ENCODE measurements around the gene MYO1H. TPM values are rescaled to one million over a fixed set of nuclear protein-coding genes. Genes with fewer than 3 reads are reported as not detected.
A peak's percentile ranks its signal among the peaks of the same experiment; 100 is the strongest.
"Not testable (repeated sequence)": the region's sequence is repeated elsewhere in the genome, so short reads cannot be mapped to it uniquely, and the experiment has no call there.

The MYO1H gene
- polyA plus RNA-seq, 1 experiment: not detected

DNA sequence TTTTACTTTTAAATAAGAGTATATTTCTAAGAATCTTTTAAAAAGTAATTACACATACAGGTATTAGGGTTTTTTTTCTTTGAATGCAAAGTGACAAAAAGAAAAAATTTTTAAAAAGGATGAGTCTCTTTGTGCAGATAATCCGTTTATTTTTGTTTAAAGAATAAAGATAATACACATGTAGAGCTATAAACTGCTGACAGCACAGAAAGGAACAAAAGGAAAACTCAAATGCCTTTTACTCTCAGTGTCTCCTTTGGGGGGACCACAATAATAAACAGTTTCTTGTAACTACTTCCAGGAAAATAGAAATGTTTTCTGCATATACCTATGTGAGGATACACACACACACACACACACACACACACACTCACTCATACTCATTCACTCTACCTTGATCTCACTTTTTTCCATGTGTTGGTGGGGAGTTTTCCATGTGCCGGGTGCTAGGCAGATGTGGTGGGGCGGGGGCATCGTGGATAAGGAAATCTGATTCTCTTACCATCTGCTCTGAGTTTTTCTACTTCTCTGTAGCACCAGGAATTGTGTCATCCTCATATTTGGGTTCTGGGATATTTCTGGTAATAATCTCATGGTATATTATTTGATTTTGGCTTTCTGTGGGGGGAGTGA lies 71.3 kb downstream of the MYO1H start:
- TF ChIP-seq, protein P1, sequence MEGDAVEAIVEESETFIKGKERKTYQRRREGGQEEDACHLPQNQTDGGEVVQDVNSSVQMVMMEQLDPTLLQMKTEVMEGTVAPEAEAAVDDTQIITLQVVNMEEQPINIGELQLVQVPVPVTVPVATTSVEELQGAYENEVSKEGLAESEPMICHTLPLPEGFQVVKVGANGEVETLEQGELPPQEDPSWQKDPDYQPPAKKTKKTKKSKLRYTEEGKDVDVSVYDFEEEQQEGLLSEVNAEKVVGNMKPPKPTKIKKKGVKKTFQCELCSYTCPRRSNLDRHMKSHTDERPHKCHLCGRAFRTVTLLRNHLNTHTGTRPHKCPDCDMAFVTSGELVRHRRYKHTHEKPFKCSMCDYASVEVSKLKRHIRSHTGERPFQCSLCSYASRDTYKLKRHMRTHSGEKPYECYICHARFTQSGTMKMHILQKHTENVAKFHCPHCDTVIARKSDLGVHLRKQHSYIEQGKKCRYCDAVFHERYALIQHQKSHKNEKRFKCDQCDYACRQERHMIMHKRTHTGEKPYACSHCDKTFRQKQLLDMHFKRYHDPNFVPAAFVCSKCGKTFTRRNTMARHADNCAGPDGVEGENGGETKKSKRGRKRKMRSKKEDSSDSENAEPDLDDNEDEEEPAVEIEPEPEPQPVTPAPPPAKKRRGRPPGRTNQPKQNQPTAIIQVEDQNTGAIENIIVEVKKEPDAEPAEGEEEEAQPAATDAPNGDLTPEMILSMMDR (IDR thresholded peaks at IDR 0.05; ENCODE audit: insufficient read depth, low read depth, low read length): no peak

GRCh38 chr12:109421355-109422087 lies 73.8 kb downstream of the MYO1H start:
- ChIA-PET CTCF (interaction anchor here (1.1 to 2.8 kb wide), 3 partner anchors 11 to 176 kb away, joined by 3 to 12 read pairs (median 5); no protein-coding TSS in a partner anchor), POLR2A (no interaction called here)
- Histone ChIP-seq H3K4me3 (ENCODE audit: low read depth, low read length) (no peak overlapping the region), H3K27me3 (ENCODE audit: control insufficient read depth, insufficient read depth, low read length) (0 out of 2 replicates have a peak, but pooled peaks cover 4% of the 10 kb centered on the region), H3K36me3 (ENCODE audit: control insufficient read depth, insufficient read depth, low read length) (no peaks in the 10 kb centered on the region)
- TF ChIP-seq, protein P1 (IDR thresholded peaks at IDR 0.05; ENCODE audit: insufficient read depth, low read depth, low read length): no peak
- no peak for DNase-seq (ENCODE audit: low read depth)

More for the DNA sequence above, 71.3 kb downstream of the MYO1H start:
- CTCF ChIA-PET: interaction anchor here (1.6 to 1.8 kb wide), 2 partner anchors 9 to 25 kb away, joined by 4 to 8 read pairs; no protein-coding TSS in a partner anchor
- Histone ChIP-seq H3K27me3 (ENCODE audit: control insufficient read depth, insufficient read depth, low read length) (no peaks in the 10 kb centered on the region), H3K36me3 (ENCODE audit: control insufficient read depth, insufficient read depth, low read length) (no peaks in the 10 kb centered on the region), H3K4me3 (ENCODE audit: low read depth, low read length) (no peak overlapping the region)
- POLR2A ChIA-PET: interaction anchor here (0.7 kb wide), 1 partner anchor 453 kb away, joined by 7 read pairs; no protein-coding TSS in a partner anchor
- DNase-seq (ENCODE audit: low read depth): no peak

- Histone ChIP-seq H3K27me3 (ENCODE audit: control insufficient read depth, insufficient read depth, low read length) (0 out of 2 replicates have a peak, but pooled peaks cover 4% of the 10 kb centered on the region), H3K4me3 (ENCODE audit: low read depth, low read length) (no peak overlapping the region), H3K36me3 (ENCODE audit: control insufficient read depth, insufficient read depth, low read length) (no peaks in the 10 kb centered on the region)
- ChIA-PET POLR2A (no interaction called here), CTCF (interaction anchor here (1.4 to 2.8 kb wide), 2 partner anchors 11 to 29 kb away, joined by 5 to 12 read pairs; no protein-coding TSS in a partner anchor)
- TF ChIP-seq, protein P1 (IDR thresholded peaks at IDR 0.05; ENCODE audit: insufficient read depth, low read depth, low read length): no peak
- no peak for DNase-seq (ENCODE audit: low read depth)
These were observed 74.6 kb downstream of the MYO1H start for GRCh38 chr12:109422251-109422650.

DNA sequence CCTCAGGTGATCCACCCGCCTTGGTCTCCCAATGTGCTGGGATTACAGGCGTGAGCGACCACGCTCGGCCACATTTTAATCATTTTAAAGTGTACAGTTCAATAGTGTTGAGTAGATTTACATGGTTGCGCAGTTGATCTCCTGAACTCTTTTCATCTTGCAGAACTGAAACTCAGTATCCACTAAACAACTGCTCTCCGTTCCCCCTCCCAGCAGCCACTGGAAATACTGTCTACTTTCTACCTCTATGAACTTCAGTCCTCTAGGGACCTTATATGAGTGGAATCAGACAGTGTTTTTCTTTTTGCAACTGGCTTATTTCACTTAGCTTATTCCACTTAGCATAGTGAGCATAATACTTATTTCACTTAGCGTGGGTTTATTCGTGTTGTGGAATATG lies 75.7 kb downstream of the MYO1H start:
- DNase-seq (ENCODE audit: low read depth): no peak
- TF ChIP-seq, protein P1 (IDR thresholded peaks at IDR 0.05; ENCODE audit: insufficient read depth, low read depth, low read length): no peak
- Histone ChIP-seq H3K27me3 (ENCODE audit: control insufficient read depth, insufficient read depth, low read length) (0 out of 2 replicates have a peak, but pooled peaks cover 4% of the 10 kb centered on the region), H3K36me3 (ENCODE audit: control insufficient read depth, insufficient read depth, low read length) (no peaks in the 10 kb centered on the region), H3K4me3 (ENCODE audit: low read depth, low read length) (no peak overlapping the region)
- ChIA-PET CTCF (interaction anchor here (2.8 kb wide), 1 partner anchor 30 kb away, joined by 12 read pairs; no protein-coding TSS in a partner anchor), POLR2A (no interaction called here)

DNA sequence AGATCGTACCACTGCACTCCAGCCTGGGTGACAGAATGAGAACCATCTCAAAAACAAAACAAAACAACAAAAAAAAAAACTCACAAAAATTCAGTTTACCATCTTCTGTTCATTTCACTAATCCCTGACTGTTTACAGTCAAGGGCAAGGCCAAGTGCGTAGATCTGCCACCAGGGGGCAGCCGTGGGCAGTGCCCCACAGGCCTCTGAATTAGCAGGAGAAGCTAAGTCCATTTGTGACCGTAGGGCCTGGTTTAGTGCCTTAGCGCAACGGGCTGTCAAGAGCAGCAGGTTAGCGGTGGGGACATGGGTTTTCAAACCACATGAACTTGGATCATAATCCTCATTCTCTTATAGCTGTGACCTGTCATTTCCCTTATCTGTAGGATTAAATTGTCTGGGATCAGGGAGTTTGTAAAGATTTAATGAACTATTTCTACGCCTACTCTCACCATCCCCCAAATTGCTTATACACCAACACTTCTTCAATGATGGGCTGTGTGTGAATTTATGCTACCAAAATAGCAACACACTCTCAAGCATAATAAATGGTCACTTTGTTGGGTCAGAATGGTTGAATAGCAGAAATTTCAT lies 80.4 kb downstream of the MYO1H start:
- POLR2A ChIA-PET: no interaction called here
- peak; percentile 27 for DNase-seq (ENCODE audit: low read depth)
- H3K4me3 ChIP-seq (ENCODE audit: low read depth, low read length): no peak overlapping the region
- 0 out of 2 replicates have a peak, but pooled peaks cover 4% of the 10 kb centered on the region for H3K27me3 ChIP-seq (ENCODE audit: control insufficient read depth, insufficient read depth, low read length)
- TF ChIP-seq, protein P1 (IDR thresholded peaks at IDR 0.05; ENCODE audit: insufficient read depth, low read depth, low read length): peak; percentile 99
- CTCF ChIA-PET: interaction anchor here (0.6 to 2.8 kb wide), 31 partner anchors 8 to 348 kb away, joined by 3 to 15 read pairs (median 4); partner anchors contain the start of genes KCTD10, MMAB, MVK and UBE3B
- H3K36me3 ChIP-seq (ENCODE audit: control insufficient read depth, insufficient read depth, low read length): no peaks in the 10 kb centered on the region

GRCh38 chr12:109428804-109429203 lies 81.1 kb downstream of the MYO1H start:
- H3K27me3 ChIP-seq (ENCODE audit: control insufficient read depth, insufficient read depth, low read length); DNase-seq (ENCODE audit: low read depth); H3K4me3 ChIP-seq (ENCODE audit: low read depth, low read length); POLR2A ChIA-PET; H3K36me3 ChIP-seq (ENCODE audit: control insufficient read depth, insufficient read depth, low read length): not testable (repeated sequence)
- CTCF ChIA-PET: interaction anchor here (0.7 to 2.8 kb wide), 18 partner anchors 9 to 116 kb away, joined by 3 to 15 read pairs (median 4); partner anchors contain the start of genes KCTD10 and UBE3B
